ENCODE results near the gene SYNRG.

SYNRG gene

DNA sequence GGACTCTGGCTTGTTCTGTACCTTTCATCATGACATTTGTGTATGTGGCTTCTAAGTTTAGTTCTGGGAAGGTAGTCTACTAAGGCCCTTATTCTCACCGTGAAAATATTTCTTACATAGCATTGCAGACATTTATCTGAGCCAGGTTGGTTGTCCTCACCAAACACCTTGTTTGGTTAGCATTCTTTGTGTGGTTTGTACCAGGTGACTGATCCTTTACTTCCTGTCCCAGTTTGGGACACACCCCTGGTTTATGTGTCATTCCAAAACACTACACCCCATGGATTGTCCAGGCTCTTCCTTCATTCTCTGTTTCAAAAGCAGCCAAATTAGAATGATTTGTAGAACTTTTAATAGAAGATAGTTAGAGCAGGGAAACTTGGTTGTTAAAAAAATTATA, 142.7 kb downstream of the SYNRG start:
- TF ChIP-seq GATA3 (IDR thresholded peaks at IDR 0.05; ENCODE audit: low read depth, low read length) (no peak), GATA2 (IDR thresholded peaks at IDR 0.05; ENCODE audit: low read depth, low read length) (no peak)

GRCh38 chr17:37465069-37465616, 144.1 kb downstream of the SYNRG start:
- TF ChIP-seq GATA3 (IDR thresholded peaks at IDR 0.05; ENCODE audit: low read depth, low read length) (no peak), GATA2 (IDR thresholded peaks at IDR 0.05; ENCODE audit: low read depth, low read length) (no peak)

Data from SH-SY5Y (cell line).